ENCODE data around the gene SORCS2.

The SORCS2 gene

GRCh38 chr4:7381890-7382633, 189.7 kb downstream of the SORCS2 start:
- ChIA-PET CTCF (interaction anchor here (2.9 kb wide), 1 partner anchor 12 kb away, joined by 7 read pairs; no protein-coding TSS in a partner anchor), POLR2A (no interaction called here)
- no peak overlapping the region for H3K4me3 ChIP-seq (ENCODE audit: control insufficient read depth in 1 of 7, extremely low read depth in 1 of 7, insufficient read depth in 4 of 7, low read depth in 2 of 7, low read length in 6 of 7)
- WGBS (ENCODE audit: insufficient coverage), result 88% methylated on average over 7 of the region's 9 CpGs
- H3K36me3 ChIP-seq (ENCODE audit: control insufficient read depth in 4 of 4, insufficient read depth in 4 of 4, low read length in 3 of 4), result no peaks in the 10 kb centered on the region
- peaks cover 0 to 21% (median 3%) of the 10 kb centered on the region in 5 experiments for H3K27me3 ChIP-seq (replicated peaks in 2 of 5; ENCODE audit: control insufficient read depth in 4 of 5, insufficient read depth in 5 of 5, low read length in 4 of 5)
- no peak overlapping the region for H3K27ac ChIP-seq (ENCODE audit: insufficient read depth in 1 of 2, low read depth in 1 of 2, low read length in 2 of 2, poor library complexity in 1 of 2, severe bottlenecking in 2 of 2)
- H3K4me1 ChIP-seq (ENCODE audit: control extremely low read depth in 1 of 4, control insufficient read depth in 4 of 4, insufficient read depth in 4 of 4, low read length in 3 of 4), result peaks cover 0 to 19% (median 8%) of the 10 kb centered on the region in 4 experiments
- H3K9me3 ChIP-seq (ENCODE audit: control extremely low read depth in 1 of 5, control insufficient read depth in 4 of 5, insufficient read depth in 2 of 5, low read depth in 1 of 5, low read length in 4 of 5), result peaks cover 0 to 5% (median 2%) of the 10 kb centered on the region in 5 experiments
- no peak for DNase-seq

GRCh38 chr4:7382634-7383014, 190.3 kb downstream of the SORCS2 start:
- ChIA-PET CTCF (interaction anchor here (1.3 to 2.9 kb wide), 2 partner anchors 13 to 56 kb away, joined by 3 to 7 read pairs; no protein-coding TSS in a partner anchor), POLR2A (no interaction called here)
- H3K27ac ChIP-seq (ENCODE audit: insufficient read depth in 1 of 2, low read depth in 1 of 2, low read length in 2 of 2, poor library complexity in 1 of 2, severe bottlenecking in 2 of 2), result no peak overlapping the region
- H3K36me3 ChIP-seq (ENCODE audit: control insufficient read depth in 4 of 4, insufficient read depth in 4 of 4, low read length in 3 of 4), result no peaks in the 10 kb centered on the region
- H3K4me1 ChIP-seq (ENCODE audit: control extremely low read depth in 1 of 4, control insufficient read depth in 4 of 4, insufficient read depth in 4 of 4, low read length in 3 of 4), result peaks cover 0 to 13% (median 5%) of the 10 kb centered on the region in 4 experiments
- H3K4me3 ChIP-seq (ENCODE audit: control insufficient read depth in 1 of 7, extremely low read depth in 1 of 7, insufficient read depth in 4 of 7, low read depth in 2 of 7, low read length in 6 of 7), result no peak overlapping the region
- no peak for DNase-seq
- H3K27me3 ChIP-seq (replicated peaks in 2 of 5; ENCODE audit: control insufficient read depth in 4 of 5, insufficient read depth in 5 of 5, low read length in 4 of 5), result peaks cover 0 to 21% (median 3%) of the 10 kb centered on the region in 5 experiments
- 80% methylated on average over 2 of the region's 8 CpGs for WGBS (ENCODE audit: insufficient coverage)
- H3K9me3 ChIP-seq (ENCODE audit: control extremely low read depth in 1 of 5, control insufficient read depth in 4 of 5, insufficient read depth in 2 of 5, low read depth in 1 of 5, low read length in 4 of 5), result peaks cover 0 to 5% (median 2%) of the 10 kb centered on the region in 5 experiments

- Histone ChIP-seq H3K4me1 (ENCODE audit: control extremely low read depth in 1 of 4, control insufficient read depth in 4 of 4, insufficient read depth in 4 of 4, low read length in 3 of 4) (peaks cover 0 to 9% (median 3%) of the 10 kb centered on the region in 4 experiments), H3K36me3 (ENCODE audit: control insufficient read depth in 4 of 4, insufficient read depth in 4 of 4, low read length in 3 of 4) (no peaks in the 10 kb centered on the region), H3K27me3 (replicated peaks in 2 of 5; ENCODE audit: control insufficient read depth in 4 of 5, insufficient read depth in 5 of 5, low read length in 4 of 5) (peaks cover 0 to 21% (median 3%) of the 10 kb centered on the region in 5 experiments), H3K9me3 (ENCODE audit: control extremely low read depth in 1 of 5, control insufficient read depth in 4 of 5, insufficient read depth in 2 of 5, low read depth in 1 of 5, low read length in 4 of 5) (peaks cover 0 to 5% (median 3%) of the 10 kb centered on the region in 5 experiments), H3K27ac (ENCODE audit: insufficient read depth in 1 of 2, low read depth in 1 of 2, low read length in 2 of 2, poor library complexity in 1 of 2, severe bottlenecking in 2 of 2) (no peak overlapping the region), H3K4me3 (ENCODE audit: control insufficient read depth in 1 of 7, extremely low read depth in 1 of 7, insufficient read depth in 4 of 7, low read depth in 2 of 7, low read length in 6 of 7) (no peak overlapping the region)
- ChIA-PET POLR2A (no interaction called here), CTCF (interaction anchor here (1.2 to 1.3 kb wide), 2 partner anchors 14 to 55 kb away, joined by 3 read pairs; no protein-coding TSS in a partner anchor)
- WGBS (ENCODE audit: insufficient coverage), result 95% methylated on average over 5 of the region's 8 CpGs
- no peak for DNase-seq
Measured at GRCh38 chr4:7383266-7383665, 190.9 kb downstream of the SORCS2 start.

GRCh38 chr4:7384003-7384928, 191.9 kb downstream of the SORCS2 start:
- H3K36me3 ChIP-seq (ENCODE audit: control insufficient read depth in 4 of 4, insufficient read depth in 4 of 4, low read length in 3 of 4), result no peaks in the 10 kb centered on the region
- peaks cover 0 to 30% (median 3%) of the 10 kb centered on the region in 5 experiments for H3K27me3 ChIP-seq (replicated peaks in 2 of 5; ENCODE audit: control insufficient read depth in 4 of 5, insufficient read depth in 5 of 5, low read length in 4 of 5)
- DNase-seq, result no peak
- H3K27ac ChIP-seq (ENCODE audit: insufficient read depth in 1 of 2, low read depth in 1 of 2, low read length in 2 of 2, poor library complexity in 1 of 2, severe bottlenecking in 2 of 2), result no peak overlapping the region
- WGBS (ENCODE audit: insufficient coverage), result 83% methylated on average over 22 of the region's 28 CpGs
- H3K4me1 ChIP-seq (ENCODE audit: control extremely low read depth in 1 of 4, control insufficient read depth in 4 of 4, insufficient read depth in 4 of 4, low read length in 3 of 4), result peaks cover 0 to 9% (median 3%) of the 10 kb centered on the region in 4 experiments
- H3K4me3 ChIP-seq (ENCODE audit: control insufficient read depth in 1 of 7, extremely low read depth in 1 of 7, insufficient read depth in 4 of 7, low read depth in 2 of 7, low read length in 6 of 7), result no peak overlapping the region
- ChIA-PET POLR2A (interaction anchor here (0.6 to 1.0 kb wide), 2 partner anchors 13 to 220 kb away, joined by 3 read pairs; no protein-coding TSS in a partner anchor), CTCF (interaction anchor here (1.2 kb wide), 1 partner anchor 15 kb away, joined by 3 read pairs; no protein-coding TSS in a partner anchor)
- H3K9me3 ChIP-seq (ENCODE audit: control extremely low read depth in 1 of 5, control insufficient read depth in 4 of 5, insufficient read depth in 2 of 5, low read depth in 1 of 5, low read length in 4 of 5), result peaks cover 0 to 5% (median 0%) of the 10 kb centered on the region in 5 experiments

- WGBS (ENCODE audit: insufficient coverage), result 60% methylated on average over 9 of the region's 12 CpGs
- DNase-seq, result no peak
- CTCF ChIA-PET, result no interaction called here
Measured at GRCh38 chr4:7384929-7385890, 192.9 kb downstream of the SORCS2 start.

GRCh38 chr4:7387925-7388324, 195.6 kb downstream of the SORCS2 start:
- ChIA-PET POLR2A (no interaction called here), CTCF (no interaction called here)
- Histone ChIP-seq H3K9me3 (ENCODE audit: control extremely low read depth in 1 of 5, control insufficient read depth in 4 of 5, insufficient read depth in 2 of 5, low read depth in 1 of 5, low read length in 4 of 5) (peaks cover 0 to 5% (median 0%) of the 10 kb centered on the region in 5 experiments), H3K4me3 (ENCODE audit: control insufficient read depth in 1 of 7, extremely low read depth in 1 of 7, insufficient read depth in 4 of 7, low read depth in 2 of 7, low read length in 6 of 7) (no peak overlapping the region), H3K36me3 (ENCODE audit: control insufficient read depth in 4 of 4, insufficient read depth in 4 of 4, low read length in 3 of 4) (no peaks in the 10 kb centered on the region), H3K27ac (ENCODE audit: insufficient read depth in 1 of 2, low read depth in 1 of 2, low read length in 2 of 2, poor library complexity in 1 of 2, severe bottlenecking in 2 of 2) (no peak overlapping the region), H3K27me3 (replicated peaks in 2 of 5; ENCODE audit: control insufficient read depth in 4 of 5, insufficient read depth in 5 of 5, low read length in 4 of 5) (peaks cover 0 to 46% (median 3%) of the 10 kb centered on the region in 5 experiments), H3K4me1 (ENCODE audit: control extremely low read depth in 1 of 4, control insufficient read depth in 4 of 4, insufficient read depth in 4 of 4, low read length in 3 of 4) (no peaks in the 10 kb centered on the region)
- no peak for DNase-seq
- 100% methylated on average over 5 of the region's 6 CpGs for WGBS (ENCODE audit: insufficient coverage)

More at GRCh38 chr4:7384929-7385890, 192.9 kb downstream of the SORCS2 start:
- H3K9me3 ChIP-seq (ENCODE audit: control extremely low read depth in 1 of 5, control insufficient read depth in 4 of 5, insufficient read depth in 2 of 5, low read depth in 1 of 5, low read length in 4 of 5), result peaks cover 0 to 5% (median 0%) of the 10 kb centered on the region in 5 experiments
- no peak overlapping the region for H3K4me3 ChIP-seq (ENCODE audit: control insufficient read depth in 1 of 7, extremely low read depth in 1 of 7, insufficient read depth in 4 of 7, low read depth in 2 of 7, low read length in 6 of 7)
- H3K27ac ChIP-seq (ENCODE audit: insufficient read depth in 1 of 2, low read depth in 1 of 2, low read length in 2 of 2, poor library complexity in 1 of 2, severe bottlenecking in 2 of 2), result no peak overlapping the region
- peaks cover 0 to 34% (median 6%) of the 10 kb centered on the region in 5 experiments for H3K27me3 ChIP-seq (replicated peaks in 2 of 5; ENCODE audit: control insufficient read depth in 4 of 5, insufficient read depth in 5 of 5, low read length in 4 of 5)
- H3K36me3 ChIP-seq (ENCODE audit: control insufficient read depth in 4 of 4, insufficient read depth in 4 of 4, low read length in 3 of 4), result no peaks in the 10 kb centered on the region
- POLR2A ChIA-PET, result interaction anchor here (0.6 to 1.0 kb wide), 3 partner anchors 12 to 221 kb away, joined by 3 read pairs; no protein-coding TSS in a partner anchor
- peaks cover 0 to under 1% (median 0%) of the 10 kb centered on the region in 4 experiments for H3K4me1 ChIP-seq (ENCODE audit: control extremely low read depth in 1 of 4, control insufficient read depth in 4 of 4, insufficient read depth in 4 of 4, low read length in 3 of 4)

All from common myeloid progenitor, CD34-positive (primary cell).